HG03442 (cell line): ENCODE measurements around the gene EBF3.

Experiments
- ATAC-seq: cut with Tn5 transposase; IDR thresholded peaks from one replicate; pipeline ENCODE4 v1.9.1; 2021; ENCODE audit warnings: mild to moderate bottlenecking, moderate library complexity; ENCODE audit not compliant: unreplicated experiment

EBF3 gene

GRCh38 chr10:129893104-129894089 lies 70.7 kb downstream of the EBF3 start:
- ATAC-seq = no peak

GRCh38 chr10:129892548-129893052 lies 71.5 kb downstream of the EBF3 start:
- ATAC-seq = no peak

- ATAC-seq = no peak
Measured at GRCh38 chr10:129891806-129892205, 72.3 kb downstream of the EBF3 start.

GRCh38 chr10:129890170-129890569 lies 73.9 kb downstream of the EBF3 start:
- ATAC-seq = no peak

GRCh38 chr10:129888784-129889616 lies 75.1 kb downstream of the EBF3 start:
- ATAC-seq = peak; percentile 89

GRCh38 chr10:129887986-129888783 lies 75.9 kb downstream of the EBF3 start:
- no peak for ATAC-seq

GRCh38 chr10:129887381-129887905 lies 76.6 kb downstream of the EBF3 start:
- no peak for ATAC-seq

- ATAC-seq = no peak
Measured at GRCh38 chr10:129886263-129886662, 77.8 kb downstream of the EBF3 start.

GRCh38 chr10:129885526-129885925 lies 78.5 kb downstream of the EBF3 start:
- no peak for ATAC-seq

- no peak for ATAC-seq
Measured at GRCh38 chr10:129884398-129885078, 79.5 kb downstream of the EBF3 start.

GRCh38 chr10:129883626-129884397 lies 80.3 kb downstream of the EBF3 start:
- ATAC-seq = no peak

- no peak for ATAC-seq
Measured at GRCh38 chr10:129883029-129883428, 81.0 kb downstream of the EBF3 start.

GRCh38 chr10:129882291-129883010 lies 81.6 kb downstream of the EBF3 start:
- ATAC-seq = no peak

GRCh38 chr10:129881641-129882040 lies 82.4 kb downstream of the EBF3 start:
- ATAC-seq = no peak

GRCh38 chr10:129880191-129880870 lies 83.7 kb downstream of the EBF3 start:
- ATAC-seq = no peak

- ATAC-seq = no peak
Measured at GRCh38 chr10:129879655-129880054, 84.4 kb downstream of the EBF3 start.

GRCh38 chr10:129878835-129879234 lies 85.2 kb downstream of the EBF3 start:
- no peak for ATAC-seq
